ENCODE data around the gene ADH5.

DNA sequence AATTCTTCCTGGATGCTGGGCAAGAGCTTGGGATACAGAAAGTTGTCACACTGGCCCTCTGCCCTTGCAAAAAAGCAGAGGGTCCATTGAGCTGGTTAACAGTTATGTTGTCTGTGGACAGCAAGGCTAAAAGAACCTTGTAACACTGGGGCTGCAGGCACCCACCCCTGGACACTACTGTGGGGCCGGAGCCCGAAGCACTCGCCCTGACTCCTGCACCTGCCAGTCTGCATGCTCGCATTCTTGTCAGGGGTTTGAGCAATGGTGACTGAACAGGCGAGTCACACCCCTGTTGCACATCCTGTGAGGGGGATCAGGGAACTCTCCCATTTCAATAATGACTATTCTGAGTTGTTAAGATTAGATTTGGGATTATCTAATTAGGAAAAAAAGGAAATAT lies 31.9 kb upstream of the ADH5 start:
- TF ChIP-seq POLR2A (IDR thresholded peaks at IDR 0.05; ENCODE audit: control extremely low read depth in 1 of 2, low read depth in 2 of 2, low read length in 2 of 2) (no peak), MAFK (IDR thresholded peaks at IDR 0.05; ENCODE audit: low read depth, low read length) (no peak), POLR2AphosphoS5 (IDR thresholded peaks at IDR 0.05; ENCODE audit: low read depth, low read length) (no peak), EP300 (IDR thresholded peaks at IDR 0.05; ENCODE audit: borderline replicate concordance in 1 of 2, low read depth in 2 of 2, low read length in 2 of 2) (no peak), YY1 (IDR thresholded peaks at IDR 0.05; ENCODE audit: low read depth, low read length) (no peak), JUN (IDR thresholded peaks at IDR 0.05; ENCODE audit: low read depth, low read length) (no peak), NRF1 (IDR thresholded peaks at IDR 0.05; ENCODE audit: low read depth, low read length) (no peak), EZH2 (IDR thresholded peaks at IDR 0.05; ENCODE audit: low read depth, low read length, severe bottlenecking) (no peak), GABPA (IDR thresholded peaks at IDR 0.05; ENCODE audit: borderline replicate concordance, insufficient read depth, low read length) (no peak), RAD21 (IDR thresholded peaks at IDR 0.05 in 1 of 2, conservative IDR thresholded peaks at IDR 0.05 in 1 of 2; ENCODE audit: low read depth in 2 of 2, low read length in 2 of 2) (no peak), HDAC6 (IDR thresholded peaks at IDR 0.05; ENCODE audit: low read depth, low read length) (no peak), PHF8 (conservative IDR thresholded peaks at IDR 0.05; ENCODE audit: low read depth, low read length) (no peak)
- TF ChIP-seq, protein P1, sequence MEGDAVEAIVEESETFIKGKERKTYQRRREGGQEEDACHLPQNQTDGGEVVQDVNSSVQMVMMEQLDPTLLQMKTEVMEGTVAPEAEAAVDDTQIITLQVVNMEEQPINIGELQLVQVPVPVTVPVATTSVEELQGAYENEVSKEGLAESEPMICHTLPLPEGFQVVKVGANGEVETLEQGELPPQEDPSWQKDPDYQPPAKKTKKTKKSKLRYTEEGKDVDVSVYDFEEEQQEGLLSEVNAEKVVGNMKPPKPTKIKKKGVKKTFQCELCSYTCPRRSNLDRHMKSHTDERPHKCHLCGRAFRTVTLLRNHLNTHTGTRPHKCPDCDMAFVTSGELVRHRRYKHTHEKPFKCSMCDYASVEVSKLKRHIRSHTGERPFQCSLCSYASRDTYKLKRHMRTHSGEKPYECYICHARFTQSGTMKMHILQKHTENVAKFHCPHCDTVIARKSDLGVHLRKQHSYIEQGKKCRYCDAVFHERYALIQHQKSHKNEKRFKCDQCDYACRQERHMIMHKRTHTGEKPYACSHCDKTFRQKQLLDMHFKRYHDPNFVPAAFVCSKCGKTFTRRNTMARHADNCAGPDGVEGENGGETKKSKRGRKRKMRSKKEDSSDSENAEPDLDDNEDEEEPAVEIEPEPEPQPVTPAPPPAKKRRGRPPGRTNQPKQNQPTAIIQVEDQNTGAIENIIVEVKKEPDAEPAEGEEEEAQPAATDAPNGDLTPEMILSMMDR (IDR thresholded peaks at IDR 0.05; ENCODE audit: control extremely low read depth in 1 of 3, insufficient read depth in 1 of 3, low read depth in 1 of 3, low read length in 3 of 3), result no peak
